ENCODE measurements around the gene FHOD3.

FHOD3 gene

DNA sequence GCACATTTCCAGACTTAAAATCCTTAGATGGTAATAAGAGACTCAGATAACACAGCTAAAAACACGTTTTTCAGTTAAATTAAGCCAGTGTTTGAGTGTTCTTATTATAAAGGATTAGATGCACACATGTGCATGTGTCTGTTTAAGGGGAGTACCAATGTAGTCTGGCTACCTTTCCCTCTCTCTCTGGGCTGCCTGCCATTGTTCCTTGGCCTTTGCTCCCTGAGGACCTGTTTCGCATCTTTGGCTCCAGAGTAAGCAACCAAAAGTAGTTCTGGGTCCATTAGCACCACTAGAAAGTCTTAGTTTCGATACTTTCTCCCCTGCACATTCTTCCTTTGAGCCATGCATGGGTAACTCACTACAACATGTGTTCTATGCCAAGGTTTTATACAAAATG lies 303.0 kb downstream of the FHOD3 start:
- Mint-ChIP-seq H3K4me1 (ENCODE audit: low read depth) (no peaks in the 10 kb centered on the region), H3K27ac (no peak overlapping the region)

DNA sequence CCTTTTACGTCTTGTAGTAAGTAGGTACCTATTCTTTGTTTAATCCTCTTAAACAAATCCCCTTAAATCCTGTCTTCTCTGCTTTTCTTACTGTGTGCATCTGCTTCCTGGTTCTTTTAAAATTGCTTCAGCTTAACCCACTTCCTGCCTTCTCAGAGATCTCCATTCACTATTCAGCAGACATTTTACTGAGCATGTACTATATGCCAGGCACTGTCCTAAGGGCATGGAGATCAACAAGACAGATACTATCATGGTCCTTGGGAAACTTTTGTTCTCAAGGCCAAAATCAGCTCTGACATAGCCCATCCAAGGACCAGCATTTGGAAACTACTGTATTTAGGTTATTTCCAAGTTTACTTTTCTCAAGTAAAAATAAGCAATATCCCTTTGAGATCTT lies 303.8 kb downstream of the FHOD3 start:
- Mint-ChIP-seq H3K4me1 (ENCODE audit: low read depth) (no peaks in the 10 kb centered on the region), H3K27ac (no peak overlapping the region), H3K4me3 (no peak overlapping the region), H3K36me3 (ENCODE audit: low read depth) (no peaks in the 10 kb centered on the region), H3K9me3 (no peaks in the 10 kb centered on the region), H3K27me3 (no peaks in the 10 kb centered on the region)
- DNase-seq = no peak

More for the DNA sequence above, 303.0 kb downstream of the FHOD3 start:
- no peaks in the 10 kb centered on the region for H3K9me3 Mint-ChIP-seq
- no peaks in the 10 kb centered on the region for H3K27me3 Mint-ChIP-seq
- H3K36me3 Mint-ChIP-seq (ENCODE audit: low read depth) = no peaks in the 10 kb centered on the region
- H3K4me3 Mint-ChIP-seq = no peak overlapping the region
- DNase-seq = no peak

DNA sequence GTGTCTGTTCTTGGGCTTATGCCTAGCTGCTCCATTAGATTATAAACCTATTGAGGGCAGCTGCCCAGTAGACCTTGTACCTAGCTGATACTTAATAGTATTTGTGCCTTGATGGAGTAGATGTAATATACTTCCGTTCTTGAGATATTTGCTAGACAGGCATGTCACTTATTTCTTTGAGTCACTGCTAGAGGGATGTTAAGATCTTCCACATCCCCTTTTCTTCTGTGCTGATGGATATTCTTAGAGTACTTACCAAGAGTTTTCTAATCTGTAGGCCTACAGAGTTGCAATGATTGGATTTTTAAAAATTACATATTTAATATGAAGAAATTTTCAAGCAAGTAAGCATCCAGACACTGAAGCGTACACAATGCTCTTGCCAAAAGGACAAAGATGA lies 304.6 kb downstream of the FHOD3 start:
- no peaks in the 10 kb centered on the region for H3K27me3 Mint-ChIP-seq
- H3K27ac Mint-ChIP-seq = no peak overlapping the region
- no peaks in the 10 kb centered on the region for H3K9me3 Mint-ChIP-seq
- no peaks in the 10 kb centered on the region for H3K36me3 Mint-ChIP-seq (ENCODE audit: low read depth)
- H3K4me3 Mint-ChIP-seq = no peak overlapping the region
- H3K4me1 Mint-ChIP-seq (ENCODE audit: low read depth) = no peaks in the 10 kb centered on the region
- DNase-seq = no peak

DNA sequence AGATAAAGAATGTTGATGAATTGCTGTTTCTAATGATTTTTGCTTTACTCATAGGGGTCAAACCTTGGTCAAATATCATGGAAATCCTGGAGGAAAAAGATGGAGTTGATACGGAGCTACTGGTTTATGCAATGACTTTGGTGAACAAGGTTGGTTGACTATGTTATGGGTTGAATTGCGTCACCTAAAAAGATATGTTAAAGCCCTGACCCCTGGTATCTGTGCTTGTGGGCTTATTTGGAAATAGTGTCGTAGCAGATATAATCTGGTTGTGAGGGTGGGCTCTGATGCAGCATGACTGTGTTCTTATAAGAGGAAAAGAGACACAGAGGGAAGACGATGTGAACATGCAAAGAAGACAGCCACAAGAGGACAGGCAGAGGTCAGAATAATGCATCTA lies 305.1 kb downstream of the FHOD3 start:
- no peak for DNase-seq
- Mint-ChIP-seq H3K36me3 (ENCODE audit: low read depth) (no peaks in the 10 kb centered on the region), H3K4me3 (no peak overlapping the region), H3K4me1 (ENCODE audit: low read depth) (no peaks in the 10 kb centered on the region), H3K9me3 (no peaks in the 10 kb centered on the region), H3K27ac (no peak overlapping the region), H3K27me3 (no peaks in the 10 kb centered on the region)

DNA sequence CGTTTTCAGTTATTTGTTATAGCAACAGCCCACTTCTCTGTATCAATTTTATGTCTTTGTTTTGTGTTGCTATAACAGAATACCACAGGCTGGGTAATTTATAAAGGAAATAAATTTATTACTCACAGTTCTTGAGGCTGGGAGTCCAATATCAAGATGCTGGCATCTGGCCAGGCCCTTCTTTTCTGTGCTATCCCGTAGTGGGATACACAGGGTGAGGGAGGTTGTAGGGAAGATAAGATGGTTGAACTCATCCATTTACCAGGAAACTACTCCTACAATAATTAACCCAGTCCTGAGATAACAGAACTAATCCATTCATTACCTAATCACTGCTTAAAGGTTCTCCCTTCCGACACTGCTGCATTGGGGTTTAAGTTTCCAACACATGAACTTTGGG lies 310.6 kb downstream of the FHOD3 start:
- DNase-seq = no peak
- H3K27ac Mint-ChIP-seq = no peak overlapping the region
- H3K36me3 Mint-ChIP-seq (ENCODE audit: low read depth) = no peaks in the 10 kb centered on the region
- H3K9me3 Mint-ChIP-seq = no peaks in the 10 kb centered on the region
- no peak overlapping the region for H3K4me3 Mint-ChIP-seq
- H3K27me3 Mint-ChIP-seq = no peaks in the 10 kb centered on the region
- H3K4me1 Mint-ChIP-seq (ENCODE audit: low read depth) = no peaks in the 10 kb centered on the region

DNA sequence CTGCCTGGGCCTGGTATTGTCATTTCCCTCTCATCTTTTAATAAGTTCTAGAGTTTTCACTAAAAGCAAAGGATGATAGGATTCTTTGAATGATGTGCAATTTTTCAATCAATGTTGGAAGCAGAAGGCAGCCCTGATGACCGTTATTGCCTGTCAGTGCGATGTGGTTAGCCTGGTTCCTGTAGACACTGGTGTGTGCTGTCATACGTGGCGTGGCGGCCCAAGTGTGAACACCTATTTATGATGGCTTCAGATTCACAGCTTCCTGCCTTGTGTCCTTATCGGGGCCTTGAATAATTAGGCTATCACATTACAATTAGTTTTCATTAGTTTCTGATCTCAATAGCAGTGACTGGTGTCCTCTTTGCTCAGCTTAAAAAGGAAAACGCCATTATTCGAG lies 312.7 kb downstream of the FHOD3 start:
- Mint-ChIP-seq H3K9me3 (no peaks in the 10 kb centered on the region), H3K4me1 (ENCODE audit: low read depth) (no peaks in the 10 kb centered on the region), H3K27ac (no peak overlapping the region), H3K36me3 (ENCODE audit: low read depth) (no peaks in the 10 kb centered on the region), H3K27me3 (no peaks in the 10 kb centered on the region), H3K4me3 (no peak overlapping the region)
- no peak for DNase-seq

GRCh38 chr18:36610661-36611060 lies 313.1 kb downstream of the FHOD3 start:
- no peaks in the 10 kb centered on the region for H3K27me3 Mint-ChIP-seq
- H3K4me1 Mint-ChIP-seq (ENCODE audit: low read depth) = no peaks in the 10 kb centered on the region
- H3K4me3 Mint-ChIP-seq = no peak overlapping the region
- no peak overlapping the region for H3K27ac Mint-ChIP-seq
- no peaks in the 10 kb centered on the region for H3K9me3 Mint-ChIP-seq
- H3K36me3 Mint-ChIP-seq (ENCODE audit: low read depth) = no peaks in the 10 kb centered on the region
- DNase-seq = no peak

DNA sequence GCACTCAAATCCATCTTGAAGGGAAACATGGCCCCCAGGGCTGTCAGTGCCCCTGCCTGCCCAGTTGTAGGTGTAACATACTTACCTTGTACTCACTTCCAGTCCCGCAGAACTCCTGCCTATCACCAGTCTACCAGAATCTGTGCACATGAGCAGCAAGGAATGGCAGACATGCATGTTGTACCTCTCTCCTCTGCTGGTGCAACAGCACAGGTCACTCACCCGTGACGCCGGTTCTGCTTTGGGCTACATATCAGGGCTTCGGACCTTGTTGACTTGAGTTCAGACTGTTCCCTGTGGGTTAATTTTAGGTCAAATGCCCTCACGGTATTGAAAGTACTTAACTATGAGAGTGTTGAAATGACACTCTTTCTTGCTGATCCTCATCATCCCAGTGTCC lies 315.6 kb downstream of the FHOD3 start:
- Mint-ChIP-seq H3K27ac (no peak overlapping the region), H3K4me1 (ENCODE audit: low read depth) (no peaks in the 10 kb centered on the region), H3K27me3 (no peaks in the 10 kb centered on the region), H3K4me3 (no peak overlapping the region), H3K9me3 (no peaks in the 10 kb centered on the region), H3K36me3 (ENCODE audit: low read depth) (no peaks in the 10 kb centered on the region)
- DNase-seq = no peak

- Mint-ChIP-seq H3K4me1 (ENCODE audit: low read depth) (no peaks in the 10 kb centered on the region), H3K36me3 (ENCODE audit: low read depth) (no peaks in the 10 kb centered on the region), H3K27me3 (no peaks in the 10 kb centered on the region), H3K9me3 (no peaks in the 10 kb centered on the region), H3K27ac (no peak overlapping the region), H3K4me3 (no peak overlapping the region)
- no peak for DNase-seq
Observed at GRCh38 chr18:36613810-36614209, 316.3 kb downstream of the FHOD3 start.

GRCh38 chr18:36620788-36621187 lies 323.3 kb downstream of the FHOD3 start:
- DNase-seq = no peak
- H3K4me1 Mint-ChIP-seq (ENCODE audit: low read depth) = no peaks in the 10 kb centered on the region
- no peaks in the 10 kb centered on the region for H3K9me3 Mint-ChIP-seq
- no peaks in the 10 kb centered on the region for H3K36me3 Mint-ChIP-seq (ENCODE audit: low read depth)
- no peak overlapping the region for H3K4me3 Mint-ChIP-seq
- H3K27me3 Mint-ChIP-seq = peaks cover 8% of the 10 kb centered on the region
- no peak overlapping the region for H3K27ac Mint-ChIP-seq

- Mint-ChIP-seq H3K9me3 (no peaks in the 10 kb centered on the region), H3K27me3 (peaks cover 8% of the 10 kb centered on the region), H3K4me1 (ENCODE audit: low read depth) (no peaks in the 10 kb centered on the region), H3K4me3 (no peak overlapping the region), H3K27ac (no peak overlapping the region), H3K36me3 (ENCODE audit: low read depth) (no peaks in the 10 kb centered on the region)
- DNase-seq = no peak
Observed at GRCh38 chr18:36622610-36623009, 325.1 kb downstream of the FHOD3 start.

DNA sequence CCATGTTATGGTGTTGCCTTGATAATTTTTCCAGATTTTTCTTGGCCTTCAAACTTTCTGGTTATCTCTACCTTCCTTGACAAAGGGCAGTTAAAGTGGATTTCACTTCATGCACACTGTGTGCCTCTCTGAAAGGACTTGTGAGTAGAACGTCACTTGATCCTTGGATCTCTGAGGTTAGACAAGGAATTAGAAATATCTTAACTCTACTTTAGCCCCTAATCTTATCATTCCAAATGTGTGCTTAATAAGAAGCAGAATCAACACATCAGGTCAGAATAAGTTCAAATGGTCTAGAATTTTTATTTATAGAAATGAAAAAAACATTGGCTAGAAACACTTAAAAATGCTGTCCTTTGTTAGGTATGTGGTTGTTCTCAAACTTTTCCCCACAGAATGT lies 325.6 kb downstream of the FHOD3 start:
- H3K27ac Mint-ChIP-seq = no peak overlapping the region
- peaks cover 8% of the 10 kb centered on the region for H3K27me3 Mint-ChIP-seq
- H3K9me3 Mint-ChIP-seq = no peaks in the 10 kb centered on the region
- H3K4me1 Mint-ChIP-seq (ENCODE audit: low read depth) = no peaks in the 10 kb centered on the region
- no peak for DNase-seq
- H3K4me3 Mint-ChIP-seq = no peak overlapping the region
- H3K36me3 Mint-ChIP-seq (ENCODE audit: low read depth) = no peaks in the 10 kb centered on the region

GRCh38 chr18:36623681-36624190 lies 326.2 kb downstream of the FHOD3 start:
- Mint-ChIP-seq H3K27me3 (peaks cover 8% of the 10 kb centered on the region), H3K4me1 (ENCODE audit: low read depth) (no peaks in the 10 kb centered on the region), H3K9me3 (no peaks in the 10 kb centered on the region), H3K36me3 (ENCODE audit: low read depth) (no peaks in the 10 kb centered on the region), H3K4me3 (no peak overlapping the region), H3K27ac (no peak overlapping the region)
- DNase-seq = no peak

DNA sequence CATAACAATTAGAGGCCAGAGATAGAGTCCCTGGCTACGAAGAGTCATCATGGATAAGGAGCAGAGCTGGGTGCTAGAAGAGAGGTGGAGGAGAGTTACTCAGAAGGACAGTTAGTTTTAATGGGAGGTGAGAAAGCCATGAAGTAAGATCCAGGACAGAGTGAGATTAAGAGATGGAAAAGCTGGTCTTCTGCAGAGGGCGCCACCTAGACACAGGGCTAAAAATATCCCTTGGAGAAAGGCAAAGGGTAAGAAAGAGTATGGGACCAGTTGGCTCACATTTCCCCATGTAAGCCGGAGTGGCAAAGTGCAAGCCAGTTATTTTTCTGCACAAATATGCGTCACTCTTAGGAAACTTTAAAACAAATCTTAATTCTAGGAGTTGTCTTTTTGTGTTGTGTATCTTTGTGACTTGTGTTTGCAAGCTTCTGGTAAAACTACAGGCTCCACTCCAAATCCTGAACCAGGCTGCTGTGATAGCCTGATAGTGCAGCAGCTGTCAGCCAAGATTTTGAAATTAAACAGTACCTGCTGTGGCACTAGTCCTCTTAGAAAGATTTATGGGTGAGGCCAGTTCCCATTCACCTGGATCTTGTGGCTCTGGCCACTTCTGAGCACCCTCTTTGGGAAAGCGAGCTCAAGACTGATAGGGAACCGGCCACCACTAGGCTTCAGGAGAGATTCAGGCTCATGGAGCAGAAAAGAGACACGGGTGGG lies 327.1 kb downstream of the FHOD3 start:
- Mint-ChIP-seq H3K36me3 (ENCODE audit: low read depth) (no peaks in the 10 kb centered on the region), H3K4me3 (no peak overlapping the region), H3K4me1 (ENCODE audit: low read depth) (no peaks in the 10 kb centered on the region), H3K9me3 (no peaks in the 10 kb centered on the region), H3K27me3 (peaks cover 7% of the 10 kb centered on the region), H3K27ac (no peak overlapping the region)
- no peak for DNase-seq

GRCh38 chr18:36625386-36625785 lies 327.9 kb downstream of the FHOD3 start:
- no peaks in the 10 kb centered on the region for H3K9me3 Mint-ChIP-seq
- H3K4me3 Mint-ChIP-seq = no peak overlapping the region
- no peaks in the 10 kb centered on the region for H3K36me3 Mint-ChIP-seq (ENCODE audit: low read depth)

DNA sequence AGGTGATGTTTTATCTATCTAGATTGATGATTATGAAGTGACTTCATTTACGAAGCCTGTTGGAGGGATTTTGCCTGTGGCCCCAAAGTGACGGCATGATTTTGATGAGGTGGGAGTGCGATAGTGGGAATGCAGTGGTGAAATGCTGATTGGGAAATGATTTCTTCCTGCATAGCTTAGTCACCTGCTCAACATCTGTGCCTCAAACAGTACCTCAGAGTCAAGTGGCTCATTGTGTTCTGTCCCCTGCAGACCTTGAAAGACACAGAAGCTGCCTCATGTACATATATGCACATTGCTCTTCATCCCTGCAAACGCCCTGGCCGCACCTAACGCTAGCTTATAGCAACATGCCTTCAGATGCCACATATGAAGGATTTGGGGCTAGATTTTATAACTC lies 330.1 kb downstream of the FHOD3 start:
- Mint-ChIP-seq H3K27ac (no peak overlapping the region), H3K27me3 (peaks cover 7% of the 10 kb centered on the region), H3K9me3 (no peaks in the 10 kb centered on the region), H3K4me1 (ENCODE audit: low read depth) (no peaks in the 10 kb centered on the region), H3K4me3 (no peak overlapping the region), H3K36me3 (ENCODE audit: low read depth) (no peaks in the 10 kb centered on the region)
- no peak for DNase-seq

More at GRCh38 chr18:36625386-36625785, 327.9 kb downstream of the FHOD3 start:
- no peaks in the 10 kb centered on the region for H3K4me1 Mint-ChIP-seq (ENCODE audit: low read depth)
- no peak for DNase-seq
- peaks cover 7% of the 10 kb centered on the region for H3K27me3 Mint-ChIP-seq
- no peak overlapping the region for H3K27ac Mint-ChIP-seq

All from activated T-cell treated with anti-CD3 and anti-CD28 coated beads, Interleukin-2, amount 50 U/mL, for 24 hours (primary cell).